ENCODE data around the gene MDN1.

GRCh38 chr6:89724981-89725380 lies 94.6 kb downstream of the MDN1 start:
- TF ChIP-seq CTCF (IDR thresholded peaks at IDR 0.05) = no peak
- no peak for TF ChIP-seq POLR2A (IDR thresholded peaks at IDR 0.05)
- no peak for TF ChIP-seq EP300 (IDR thresholded peaks at IDR 0.05)

Data from gastroesophageal sphincter (tissue), 3 donors.